HCT116 (cell line): ENCODE measurements around the gene DCUN1D2. TPM values are rescaled to one million over a fixed set of nuclear protein-coding genes. Genes with fewer than 3 reads are reported as not detected.

Experiments
- ATAC-seq: fragments of 200-7000 bp; cut with Tn5 transposase; 2 replicates; pipeline ENCODE4 v1.9.1; 2020; ENCODE audit warnings: mild to moderate bottlenecking, moderate library complexity
- BruUV-seq: library from RNA; stranded (reverse); fragments of 400-500 nt; replicated peaks from 2 replicates; lab custom pipeline; 2021; lab: Mats Ljungman, UMichigan
- CTCF ChIA-PET: fragments of 300-600 bp; sonication (Branson Sonifier 250); formaldehyde crosslinking; loops from one replicate; lab custom pipeline; 2021; ENCODE audit warnings: antibody characterized with exemption; lab: Charles Lee
- POLR2A ChIA-PET: fragments of 300-600, 350-600 bp; sonication (Branson Sonifier 250); formaldehyde crosslinking; loops from one replicate; lab custom pipeline; 2021; ENCODE audit warnings: antibody characterized with exemption; lab: Charles Lee
- RAD21 ChIA-PET, 2 experiments: fragments of 300-600 bp; sonication (Branson Sonifier 250); formaldehyde crosslinking; loops; one replicate each; lab custom pipeline; 2023; ENCODE audit warnings: low total read pairs in 2 of 2; ENCODE audit not compliant: uncharacterized antibody in 2 of 2, unreplicated experiment in 2 of 2, low non-redundant PET in 1 of 2; lab: Charles Lee
- DNase-seq: peaks from one replicate; pipeline ENCODE4 v3.0.0-alpha.2; 2010; ENCODE audit warnings: low read depth, low spot score
- H2AFZ ChIP-seq: fragments of 200-600 bp; shearing (Covaris generic), sonication (generic); 2 replicates; pipeline ENCODE4 v1.6.1; 2017; ENCODE audit warnings: low read depth, mixed run types, mixed read lengths, antibody characterized with exemption, low read length; ENCODE audit not compliant: poor library complexity, severe bottlenecking
- H3K27ac ChIP-seq: 2 replicates; pipeline ENCODE4 v1.5.1; 2012; ENCODE audit warnings: low read depth, low read length
- H3K27me3 ChIP-seq: fragments of 200-600 bp; sonication (generic); 2 replicates; pipeline ENCODE4 v1.6.1; 2016; ENCODE audit warnings: mixed run types, low read length, mixed read lengths; ENCODE audit not compliant: insufficient read depth
- H3K36me3 ChIP-seq, 2 experiments: fragments of 200-500 bp in 1 of 2; fragments of 200-600 bp in 1 of 2; sonication (Bioruptor generic) in 1 of 2; sonication (generic) in 1 of 2; 2 replicates each; pipeline versions ENCODE4 v1.5.1 to v1.6.1; 2014 to 2016; ENCODE audit warnings: low read length in 2 of 2, inconsistent platforms in 1 of 2, mixed read lengths in 1 of 2, mixed run types in 1 of 2; ENCODE audit not compliant: insufficient read depth in 2 of 2, control insufficient read depth in 1 of 2
- H3K4me1 ChIP-seq, 2 experiments: fragments of 200-600 bp in 1 of 2; sonication (generic) in 1 of 2; 2 replicates each; pipeline versions ENCODE4 v1.5.1 to v1.6.1; 2012 to 2017; ENCODE audit warnings: low read length in 2 of 2, inconsistent platforms in 1 of 2, mild to moderate bottlenecking in 1 of 2, mixed read lengths in 1 of 2, mixed run types in 1 of 2, moderate library complexity in 1 of 2; ENCODE audit not compliant: insufficient read depth in 2 of 2, control insufficient read depth in 1 of 2
- H3K4me2 ChIP-seq: fragments of 200-600 bp; sonication (generic); 2 replicates; pipeline ENCODE4 v1.6.1; 2017; ENCODE audit warnings: mixed run types, low read length, mixed read lengths
- H3K4me3 ChIP-seq, 2 experiments: fragments of 200-600 bp in 1 of 2; sonication (generic) in 1 of 2; replicated peaks in 1 of 2; 2 replicates each; pipeline ENCODE4 v1.5.1; 2011 to 2016; ENCODE audit warnings: low read length in 2 of 2, control low read depth in 1 of 2, low read depth in 1 of 2, mild to moderate bottlenecking in 1 of 2, mixed read lengths in 1 of 2, mixed run types in 1 of 2
- H3K79me2 ChIP-seq: fragments of 200-600 bp; sonication (generic); 2 replicates; pipeline ENCODE4 v1.6.1; 2017; ENCODE audit warnings: mild to moderate bottlenecking, mixed run types, low read length, moderate library complexity, mixed read lengths; ENCODE audit not compliant: insufficient read depth
- H3K9ac ChIP-seq: fragments of 200-600 bp; sonication (generic); 2 replicates; pipeline ENCODE4 v1.6.1; 2016; ENCODE audit warnings: low read length, mixed read lengths
- H3K9me2 ChIP-seq: fragments of 200-600 bp; sonication (generic), shearing (Covaris generic); 2 replicates; pipeline ENCODE4 v1.6.1; 2017; ENCODE audit warnings: mixed run types, mild to moderate bottlenecking, moderate library complexity; ENCODE audit not compliant: insufficient read depth
- H3K9me3 ChIP-seq, 2 experiments: fragments of 200-500 bp in 1 of 2; fragments of 200-600 bp in 1 of 2; sonication (Bioruptor generic) in 1 of 2; sonication (generic) in 1 of 2; 2 replicates each; pipeline ENCODE4 v1.6.1; 2014 to 2017; ENCODE audit warnings: low read length in 2 of 2, mixed read lengths in 2 of 2, inconsistent platforms in 1 of 2, low read depth in 1 of 2, mild to moderate bottlenecking in 1 of 2, mixed run types in 1 of 2, moderate library complexity in 1 of 2; ENCODE audit not compliant: control insufficient read depth in 1 of 2, insufficient read depth in 1 of 2
- H4K20me1 ChIP-seq: fragments of 200-600 bp; sonication (generic), shearing (Covaris generic); 2 replicates; pipeline ENCODE4 v1.6.1; 2017; ENCODE audit warnings: mixed run types, mild to moderate bottlenecking, moderate library complexity; ENCODE audit not compliant: insufficient read depth
- ATF3 ChIP-seq: IDR thresholded peaks from 2 replicates; pipeline ENCODE4 v1.6.1; 2012
- CBX3 ChIP-seq: IDR thresholded peaks from 2 replicates; pipeline ENCODE4 v1.6.1; 2012; ENCODE audit warnings: low read depth
- CEBPB ChIP-seq: IDR thresholded peaks from 2 replicates; pipeline ENCODE4 v1.6.1; 2012; ENCODE audit warnings: low read depth
- CTCF ChIP-seq, 3 experiments: fragments of 200-600 bp in 1 of 3; sonication (generic) in 1 of 3; IDR thresholded peaks in 2 of 3; conservative IDR thresholded peaks in 1 of 3; 2 replicates each; pipeline ENCODE4 v1.5.1; 2012 to 2017; ENCODE audit warnings: low read depth in 2 of 3, low read length in 2 of 3, antibody characterized with exemption in 1 of 3, borderline replicate concordance in 1 of 3, control low read depth in 1 of 3, mild to moderate bottlenecking in 1 of 3, mixed read lengths in 1 of 3, mixed run types in 1 of 3, moderate library complexity in 1 of 3; ENCODE audit not compliant: insufficient read depth in 1 of 3
- EGR1 ChIP-seq: IDR thresholded peaks from 2 replicates; pipeline ENCODE4 v1.6.1; 2012; ENCODE audit warnings: low read depth
- ELF1 ChIP-seq: IDR thresholded peaks from 2 replicates; pipeline ENCODE4 v1.6.1; 2012; ENCODE audit warnings: low read depth, borderline replicate concordance
- EZH2 ChIP-seq: fragments of 200-600 bp; sonication (generic); IDR thresholded peaks from 2 replicates; pipeline ENCODE4 v1.6.1; 2017; ENCODE audit warnings: antibody characterized with exemption, mixed run types
- EZH2phosphoT487 ChIP-seq: fragments of 200-600 bp; IDR thresholded peaks from 2 replicates; pipeline ENCODE4 v1.6.1; 2018; ENCODE audit warnings: antibody characterized with exemption, borderline replicate concordance
- FOSL1 ChIP-seq: IDR thresholded peaks from 2 replicates; pipeline ENCODE4 v1.6.1; 2012; ENCODE audit warnings: low read depth
- JUND ChIP-seq: IDR thresholded peaks from 2 replicates; pipeline ENCODE4 v1.6.1; 2012
- MAX ChIP-seq: IDR thresholded peaks from 2 replicates; pipeline ENCODE4 v1.6.1; 2012
- POLR2AphosphoS5 ChIP-seq: IDR thresholded peaks from 2 replicates; pipeline ENCODE4 v1.6.1; 2011; ENCODE audit warnings: mild to moderate bottlenecking, low read depth, low read length, moderate library complexity
- RAD21 ChIP-seq: IDR thresholded peaks from 2 replicates; pipeline ENCODE4 v1.6.1; 2012; ENCODE audit warnings: low read depth, mild to moderate bottlenecking
- REST ChIP-seq: IDR thresholded peaks from 2 replicates; pipeline ENCODE4 v1.6.1; 2012; ENCODE audit warnings: low read depth
- SP1 ChIP-seq: IDR thresholded peaks from 2 replicates; pipeline ENCODE4 v1.6.1; 2012; ENCODE audit warnings: low read depth
- SRF ChIP-seq: IDR thresholded peaks from 2 replicates; pipeline ENCODE4 v1.6.1; 2012; ENCODE audit warnings: low read depth
- TCF7L2 ChIP-seq: IDR thresholded peaks from 2 replicates; pipeline ENCODE4 v1.7.0; 2011; ENCODE audit warnings: borderline replicate concordance, inconsistent platforms; ENCODE audit not compliant: insufficient read depth, insufficient read length; ENCODE audit errors: extremely low read depth
- YY1 ChIP-seq: IDR thresholded peaks from 2 replicates; pipeline ENCODE4 v1.6.1; 2011; ENCODE audit warnings: low read length, low read depth, moderate library complexity, mild to moderate bottlenecking; ENCODE audit not compliant: insufficient replicate concordance; ENCODE audit errors: extremely low read depth
- ZBTB33 ChIP-seq: IDR thresholded peaks from 2 replicates; pipeline ENCODE4 v1.6.1; 2011; ENCODE audit warnings: mild to moderate bottlenecking, low read length, moderate library complexity; ENCODE audit not compliant: insufficient replicate concordance; ENCODE audit errors: extremely low read depth
- ZFX ChIP-seq: fragments of 450-650 bp; IDR thresholded peaks from 2 replicates; pipeline ENCODE4 v1.6.1; 2017
- intact Hi-C: fragments of 100-400 bp; cut with micrococcal nuclease; formaldehyde crosslinking; loops from 2 replicates; pipeline ENCODE4 v1.10.0; 2022
- total RNA-seq: library from RNA; stranded (reverse); gene quantifications from one replicate; pipeline ENCODE4 v1.2.1, GENCODE V29; 2021; ENCODE audit not compliant: unreplicated experiment

DCUN1D2 gene
- total RNA-seq, 1 experiment from 2014 or later, result 25.4 TPM

- H4K20me1 ChIP-seq, result no peaks in the 10 kb centered on the region
- intact Hi-C loops, result no loop called here
- TF ChIP-seq MAX, result no peak
- TF ChIP-seq ZBTB33, result no peak
- no peak for TF ChIP-seq SP1
- no peak for TF ChIP-seq REST
- no peak for TF ChIP-seq JUND
- no peak for TF ChIP-seq FOSL1
- no peak for TF ChIP-seq YY1
- no peak for TF ChIP-seq EZH2phosphoT487
- no peak for TF ChIP-seq CTCF (IDR thresholded peaks at IDR 0.05 in 2 of 3, conservative IDR thresholded peaks at IDR 0.05 in 1 of 3; ENCODE audit: borderline replicate concordance in 1 of 3, insufficient read depth in 1 of 3, low read depth in 2 of 3, low read length in 2 of 3)
- TF ChIP-seq ELF1, result no peak
- no peak for TF ChIP-seq ATF3
- TF ChIP-seq TCF7L2, result no peak
- TF ChIP-seq CBX3, result no peak
- TF ChIP-seq CEBPB, result no peak
- no peak for TF ChIP-seq POLR2AphosphoS5
- no peak for TF ChIP-seq SRF
- no peak for TF ChIP-seq EGR1
- TF ChIP-seq RAD21, result no peak
- no peak for TF ChIP-seq ZFX
- TF ChIP-seq EZH2, result no peak
- H3K27me3 ChIP-seq, result no peaks in the 10 kb centered on the region
- H3K27ac ChIP-seq, result no peak overlapping the region
- H2AFZ ChIP-seq, result no peak overlapping the region
- peaks cover 10% of the 10 kb centered on the region for H3K79me2 ChIP-seq
- ChIA-PET CTCF (no interaction called here), RAD21 (no interaction called here), POLR2A (no interaction called here)
- no peak overlapping the region for H3K4me3 ChIP-seq
- H3K36me3 ChIP-seq, result no peaks in the 10 kb centered on the region
- H3K4me1 ChIP-seq, result peaks cover 9 to 24% of the 10 kb centered on the region in 2 experiments
- H3K9ac ChIP-seq, result no peak overlapping the region
- peaks cover 6 to 7% of the 10 kb centered on the region in 2 experiments; a peak in 1 of 4 replicates for H3K9me3 ChIP-seq
- no peak for ATAC-seq
- H3K4me2 ChIP-seq, result no peak overlapping the region
- DNase-seq, result no peak
- no TSS peak for BruUV-seq
- no peaks in the 10 kb centered on the region for H3K9me2 ChIP-seq
These were observed 44.0 kb downstream of the DCUN1D2 start for GRCh38 chr13:113446488-113446854.
